HG02840 (cell line): ENCODE results near the gene ZNF22.
A peak's percentile ranks its signal among the peaks of the same experiment; 100 is the strongest.

Source experiments
- ATAC-seq: cut with Tn5 transposase; IDR thresholded peaks from one replicate; pipeline ENCODE4 v1.9.1; 2021; ENCODE audit warnings: mild to moderate bottlenecking, moderate library complexity, moderate number of reproducible peaks; ENCODE audit not compliant: unreplicated experiment, low FRiP score

ZNF22 gene

DNA sequence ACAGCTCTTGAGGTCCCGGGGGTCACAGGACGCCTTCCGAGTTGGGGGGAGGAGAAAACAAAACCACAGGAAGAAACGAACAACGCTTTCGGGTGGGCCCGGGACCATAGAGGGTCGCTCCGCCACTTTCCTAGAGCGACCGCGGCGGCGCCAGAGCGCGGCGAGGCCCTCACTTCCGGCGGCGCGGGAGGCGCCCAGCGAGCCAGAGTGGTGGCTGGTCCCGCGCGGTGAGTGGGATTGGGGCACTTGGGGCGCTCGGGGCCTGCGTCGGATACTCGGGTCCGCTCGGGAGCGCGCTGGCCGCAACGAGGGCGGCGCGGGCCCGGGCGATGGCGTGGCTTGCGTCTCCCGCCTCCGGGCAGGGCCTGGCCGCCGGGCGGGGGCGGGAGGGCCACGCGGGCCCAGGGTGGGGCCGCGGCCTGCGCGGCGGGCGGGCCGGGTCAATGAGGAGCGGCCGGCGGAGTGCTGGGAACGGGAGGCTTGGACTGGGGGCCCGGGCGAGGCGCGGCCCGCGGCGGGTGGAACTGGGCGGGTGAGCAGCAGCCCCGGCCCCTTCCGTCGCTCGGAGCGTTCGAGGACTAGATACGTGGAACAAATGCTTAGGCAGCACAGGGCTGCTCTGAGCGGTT lies at the start of gene ZNF22:
Gene ZNF22, plus strand, starts transcription at position 172 of the 629 bp plus-strand sequence. CDS start 2,446 bp downstream, outside the sequence.
- ATAC-seq: peak; percentile 76

DNA sequence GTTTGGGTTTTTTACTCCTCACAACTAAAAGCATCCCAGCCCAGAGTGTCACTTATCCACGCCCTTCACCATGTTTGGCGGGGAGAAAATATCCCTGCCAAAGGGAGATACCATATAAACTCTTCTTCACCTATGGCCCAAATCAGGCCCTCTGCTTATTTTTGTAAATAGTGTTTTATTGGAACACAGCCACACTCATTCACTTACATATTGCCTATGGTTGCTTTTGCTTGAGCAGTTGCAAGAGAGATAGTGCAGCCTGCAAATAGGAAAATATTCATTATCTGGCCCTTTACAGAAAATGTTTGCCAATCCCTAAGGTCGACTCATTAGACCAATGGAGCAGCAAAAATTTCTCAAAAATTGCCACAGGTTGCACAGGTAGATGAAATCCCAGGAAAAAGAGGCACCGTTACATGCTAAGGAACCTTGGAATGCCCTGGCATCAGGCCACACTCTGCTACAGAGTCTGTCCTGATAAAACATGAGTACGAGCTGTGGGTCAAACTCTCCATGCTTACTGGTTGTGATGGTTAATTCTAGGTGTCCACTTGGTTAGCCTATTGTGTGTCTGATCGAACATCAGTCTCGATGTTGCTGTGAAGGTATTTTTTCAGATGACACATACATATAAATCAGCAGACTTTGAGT lies 49.0 kb upstream of the ZNF22 start:
- ATAC-seq: no peak

DNA sequence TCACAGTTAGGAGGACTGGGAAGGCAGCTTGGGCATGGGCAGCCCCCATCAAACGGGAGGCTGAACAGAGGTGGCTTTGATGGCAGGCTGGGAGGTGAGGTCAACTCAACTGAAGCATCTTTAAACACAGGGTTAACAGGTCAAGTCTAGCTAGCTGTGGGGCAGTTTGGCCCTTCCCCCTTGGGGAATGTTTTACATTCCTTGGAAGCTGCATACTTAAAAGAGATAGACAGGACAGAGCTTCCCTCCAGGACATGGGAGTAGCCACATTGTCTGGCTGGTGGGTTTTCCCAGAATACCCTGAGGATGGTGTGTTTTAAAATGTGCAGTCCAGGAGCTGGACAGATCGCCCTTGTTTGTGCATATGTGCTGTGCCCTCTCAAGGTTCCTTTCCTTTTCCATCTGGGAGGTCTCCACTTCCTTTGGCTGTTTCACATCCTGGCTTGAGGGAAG lies 47.9 kb upstream of the ZNF22 start:
- no peak for ATAC-seq

DNA sequence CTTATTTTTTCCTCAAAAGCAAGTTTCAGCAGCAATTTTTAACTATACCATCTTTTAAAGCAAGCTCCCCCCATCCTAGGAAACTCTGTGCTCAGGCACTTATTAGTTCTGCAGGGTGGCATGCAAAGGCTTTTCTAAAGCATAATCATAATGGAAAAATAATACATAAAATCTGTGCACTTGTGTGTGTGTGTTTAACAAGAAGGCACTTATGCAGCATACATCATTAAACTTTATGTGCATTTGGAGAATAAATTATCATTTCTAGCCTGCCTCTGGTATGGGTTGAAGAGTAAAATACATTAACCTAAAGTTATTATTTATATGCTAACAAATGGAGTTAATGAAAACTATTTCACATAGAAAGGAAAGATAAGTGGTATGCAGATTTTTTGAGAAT lies 46.7 kb upstream of the ZNF22 start:
- no peak for ATAC-seq

- ATAC-seq: no peak
Observed at GRCh38 chr10:44954962-44955361, 45.8 kb upstream of the ZNF22 start.

GRCh38 chr10:44955413-44956070 lies 45.2 kb upstream of the ZNF22 start:
- no peak for ATAC-seq

- no peak for ATAC-seq
Observed at GRCh38 chr10:44956226-44956625, 44.5 kb upstream of the ZNF22 start.

DNA sequence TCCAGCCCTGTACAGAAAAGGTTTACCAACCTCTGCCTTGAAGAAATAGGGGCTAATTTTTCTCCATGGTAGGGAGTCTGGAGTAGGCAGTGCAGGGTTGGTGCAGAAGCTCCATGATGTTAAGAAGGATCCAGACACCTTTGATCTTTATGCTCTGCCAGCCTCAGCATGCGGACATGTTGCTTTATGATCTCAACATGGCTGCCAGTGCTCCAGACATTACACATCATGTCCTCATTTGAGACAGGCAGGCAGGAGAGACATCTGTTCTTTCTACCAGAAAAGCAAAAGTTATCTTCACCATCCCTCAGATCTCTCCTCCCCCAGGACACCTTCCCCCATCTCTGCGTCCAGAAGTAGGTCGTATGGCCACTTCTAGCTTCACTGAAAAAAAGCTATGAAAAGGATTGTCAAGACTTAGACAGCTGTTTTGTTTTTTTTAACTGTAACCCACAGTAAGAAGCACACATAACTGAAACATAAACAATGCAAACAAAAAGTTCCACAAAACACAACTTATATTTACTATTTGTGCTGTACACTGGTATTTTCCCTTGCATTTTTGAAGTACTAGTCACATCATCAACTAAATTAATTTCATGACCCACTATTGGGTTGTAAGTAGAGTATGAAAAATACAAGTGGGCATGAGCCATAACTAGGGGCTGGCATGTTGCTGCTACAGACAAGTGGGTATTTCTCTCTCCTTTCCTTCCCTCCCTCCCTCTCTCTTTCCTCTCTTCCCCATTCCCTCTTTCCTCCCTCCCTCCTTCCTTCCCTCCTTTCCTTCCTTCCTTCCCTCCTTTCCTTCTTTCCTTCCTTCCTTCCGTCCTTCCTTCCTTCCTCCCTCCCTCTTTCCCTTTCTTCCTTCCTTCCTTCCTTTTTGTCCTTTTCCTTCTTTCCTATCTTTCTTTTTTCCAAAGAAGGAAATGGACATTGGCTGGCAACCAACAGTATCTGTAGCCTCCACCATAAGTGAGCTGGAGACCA lies 43.7 kb upstream of the ZNF22 start:
- ATAC-seq: no peak

GRCh38 chr10:44958196-44958897 lies 42.4 kb upstream of the ZNF22 start:
- ATAC-seq: no peak

- ATAC-seq: no peak
Observed at GRCh38 chr10:44958898-44959246, 41.9 kb upstream of the ZNF22 start.

DNA sequence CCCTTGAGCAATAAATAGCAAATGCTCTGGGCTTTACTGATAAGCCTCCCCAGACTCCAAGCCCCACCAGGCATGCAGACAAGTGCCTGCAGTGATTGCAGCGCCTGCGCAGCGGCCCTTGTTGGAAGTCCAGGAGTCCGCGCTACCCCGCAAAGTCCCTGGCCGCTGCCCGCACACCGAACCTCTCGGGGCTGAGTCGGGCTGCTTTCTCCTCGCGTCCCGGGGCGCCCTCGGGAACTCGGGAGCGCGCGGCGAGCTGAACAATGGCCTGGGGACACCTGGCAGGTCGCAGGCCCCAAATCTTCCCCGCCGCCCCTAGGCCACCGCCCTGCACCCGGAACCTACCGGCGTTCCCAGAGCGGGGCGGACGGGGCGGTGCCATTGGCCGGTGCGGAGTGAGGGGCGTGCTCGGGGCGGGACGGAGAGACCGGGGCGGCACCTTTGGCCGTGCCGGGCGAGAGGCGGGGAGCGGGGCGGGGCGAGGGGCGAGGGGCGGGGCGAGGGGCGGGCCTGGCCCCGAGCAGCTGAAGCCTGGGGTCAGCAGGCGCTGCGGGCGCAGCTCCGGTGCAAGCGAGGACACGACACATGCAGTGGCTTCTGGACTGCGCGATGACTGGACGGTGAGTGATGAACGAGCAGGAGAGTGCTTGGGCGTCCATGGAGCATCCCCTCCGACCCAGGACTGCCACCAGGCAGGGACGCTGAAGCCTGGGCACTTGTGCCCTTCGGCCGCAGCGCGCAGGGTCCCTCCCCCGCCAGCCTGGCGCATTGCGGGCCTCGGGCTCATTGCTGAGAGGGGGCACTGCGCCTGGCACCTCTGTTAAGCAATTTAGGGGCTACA lies 41.3 kb upstream of the ZNF22 start, which contains the start of gene RASSF4:
Gene RASSF4, plus strand, starts transcription at position 556 of the 841 bp plus-strand sequence. CDS start 10,401 bp downstream, outside the sequence.
- ATAC-seq: peak; percentile 95

DNA sequence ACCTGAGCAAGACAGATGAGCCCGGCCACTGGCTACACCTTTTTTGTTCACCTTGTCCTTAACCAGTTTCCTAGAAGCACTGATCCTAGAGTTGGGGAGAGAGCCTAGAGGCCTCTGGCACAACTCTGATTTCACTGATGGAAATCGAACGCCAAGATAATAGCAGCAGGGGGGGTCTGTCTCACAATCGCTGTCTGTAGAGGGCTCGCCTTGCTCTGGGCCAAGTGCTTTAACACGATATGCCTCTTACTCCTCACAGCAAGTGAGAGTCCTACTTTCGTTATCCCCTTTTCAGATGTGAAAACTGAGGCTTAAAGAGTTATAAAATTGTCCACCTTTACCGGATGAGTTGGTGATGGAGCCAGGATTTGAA lies 40.6 kb upstream of the ZNF22 start:
- ATAC-seq: no peak

DNA sequence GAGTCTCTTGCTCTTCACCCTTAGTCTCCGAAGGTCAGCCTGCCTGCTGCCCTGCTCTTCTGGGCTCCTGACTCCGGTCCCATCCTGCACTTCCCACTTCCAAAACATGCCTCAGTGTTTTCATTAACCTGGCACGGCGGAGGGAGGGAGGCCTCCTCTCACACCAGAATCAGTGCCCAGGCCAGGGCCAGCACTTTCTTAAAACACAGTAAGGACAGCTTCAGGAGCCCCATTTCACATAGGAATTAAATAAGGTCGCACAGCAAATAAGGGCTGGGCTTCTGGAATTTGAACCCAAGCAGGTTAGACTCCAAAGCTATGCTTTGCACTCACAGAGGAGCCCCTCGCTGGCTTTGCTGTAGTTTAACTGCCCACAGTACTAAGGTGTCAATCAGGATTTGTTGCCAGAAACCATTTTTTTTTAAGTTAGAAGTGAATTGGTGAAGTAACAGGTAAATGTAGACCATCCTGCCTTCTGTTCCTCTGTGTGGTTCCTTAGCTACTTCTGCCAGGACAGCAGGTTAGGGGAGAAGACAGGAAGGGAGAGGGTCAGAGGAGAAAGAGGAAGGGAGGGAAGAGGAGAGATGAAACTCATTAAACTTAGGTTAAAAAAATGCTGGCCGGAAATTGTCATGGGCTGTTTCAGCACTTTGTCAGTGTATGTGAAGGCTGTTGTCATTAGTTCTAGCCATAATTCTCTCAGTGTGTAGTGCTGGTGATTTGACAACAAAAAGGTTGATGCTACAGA lies 40.1 kb upstream of the ZNF22 start:
- ATAC-seq: no peak

DNA sequence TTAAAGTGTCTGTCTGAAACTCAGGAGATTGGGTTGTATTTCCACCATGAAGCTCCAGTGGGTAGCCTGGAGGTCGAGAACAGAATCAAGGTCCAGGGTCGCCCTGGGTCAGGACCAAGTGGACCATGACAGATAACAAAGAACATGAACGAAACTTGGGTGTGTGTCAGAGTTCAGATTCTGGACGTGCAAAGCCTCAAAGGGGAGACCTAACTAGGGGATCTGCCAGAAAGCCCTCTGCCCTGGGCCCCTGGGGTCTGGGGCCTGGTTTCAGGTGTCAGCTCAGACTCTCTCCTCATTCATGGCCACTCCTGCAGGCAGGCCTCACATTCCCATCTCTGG lies 39.5 kb upstream of the ZNF22 start:
- ATAC-seq: no peak

DNA sequence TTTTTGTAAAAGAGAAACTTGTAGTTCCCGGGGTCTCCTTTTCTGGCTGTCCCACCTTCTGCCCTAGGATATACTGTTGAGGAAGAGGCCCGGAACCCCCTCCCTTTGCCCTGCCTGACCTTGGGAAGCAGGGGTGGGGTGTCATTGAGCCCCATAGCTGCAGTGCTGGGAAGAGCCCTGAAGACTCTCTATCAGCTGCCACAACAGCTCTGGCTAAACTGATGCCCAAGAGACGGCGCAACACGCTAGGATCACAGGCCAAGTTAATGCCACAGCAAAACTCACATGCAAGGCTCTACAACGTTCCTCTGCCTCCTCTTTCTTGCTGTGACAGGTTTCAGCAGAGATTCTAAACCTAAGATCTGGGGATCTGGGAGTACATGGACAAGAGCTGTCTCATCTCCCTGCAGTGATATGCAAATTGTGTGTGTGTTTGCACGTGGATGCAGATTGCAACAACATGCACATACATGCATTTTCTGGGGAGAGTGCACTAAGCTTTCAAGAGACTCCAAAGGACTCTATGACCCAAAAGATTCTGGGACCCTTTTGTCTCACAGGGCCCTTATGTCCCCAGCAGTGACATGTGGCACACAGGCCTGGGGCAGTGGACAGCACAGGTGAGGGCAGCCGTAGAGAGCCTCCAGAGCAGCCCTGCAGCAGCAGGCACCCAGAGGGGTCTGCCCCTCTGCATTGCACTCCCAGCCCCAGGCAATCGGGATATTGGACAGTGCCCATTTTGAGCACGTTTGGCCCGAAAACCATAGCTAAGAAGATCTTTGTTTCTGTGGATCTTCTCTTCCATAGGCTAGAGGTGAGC lies 38.6 kb upstream of the ZNF22 start:
- ATAC-seq: no peak

GRCh38 chr10:44962870-44963738 lies 37.6 kb upstream of the ZNF22 start:
- no peak for ATAC-seq
